Peyer's patch (tissue), 4 donors: ENCODE data around the gene CARMIL1. TPM values are rescaled to one million over a fixed set of nuclear protein-coding genes. Genes with fewer than 3 reads are reported as not detected.

Source experiments
- DNase-seq, 3 donors: peaks; one replicate each; pipeline ENCODE4 v3.0.0-alpha.2; 2017 to 2019
- H3K27ac ChIP-seq, 4 donors: fragments of 200-600 bp; sonication (generic); one replicate each; pipeline ENCODE4 v1.5.1; 2016 to 2019
- H3K27me3 ChIP-seq, 2 donors: fragments of 200-600 bp; sonication (generic); one replicate each; pipeline ENCODE4 v1.5.1; 2019
- H3K36me3 ChIP-seq, 3 donors: fragments of 200-600 bp; sonication (generic); one replicate each; pipeline ENCODE4 v1.5.1; 2016 to 2019
- H3K4me1 ChIP-seq, 4 donors: fragments of 200-600 bp; sonication (generic); one replicate each; pipeline ENCODE4 v1.5.1; 2016 to 2019
- H3K4me3 ChIP-seq, 4 donors: fragments of 200-600 bp; sonication (generic); 1 replicate in 3 of 4; 2 replicates in 1 of 4; pipeline ENCODE4 v1.5.1; 2016 to 2019; ENCODE audit warnings: mild to moderate bottlenecking in 1 of 4
- H3K9me3 ChIP-seq, 4 donors: fragments of 200-600 bp; sonication (generic); one replicate each; pipeline ENCODE4 v1.5.1; 2016 to 2019; ENCODE audit warnings: mild to moderate bottlenecking in 1 of 4
- POLR2A ChIP-seq, 2 donors: fragments of 450-650 bp; IDR thresholded peaks; one replicate each; pipeline ENCODE4 v1.5.1; 2017; ENCODE audit warnings: antibody characterized with exemption in 2 of 2, mild to moderate bottlenecking in 2 of 2, moderate library complexity in 2 of 2
- total RNA-seq, 4 donors: library from RNA; depleted of rRNA; stranded (reverse); fragments of >200 nt; gene quantifications; one replicate each; pipeline ENCODE4 v1.1.0, GENCODE V29; 2016
- TF ChIP-seq, protein P1 (sequence below), 6 experiments: fragments of 450-650 bp in 4 of 6; fragments of 200-600 bp in 2 of 6; sonication (generic) in 1 of 6; IDR thresholded peaks; one replicate each; pipeline ENCODE4 v1.5.1; 2017 to 2019; ENCODE audit warnings: antibody characterized with exemption in 6 of 6, mild to moderate bottlenecking in 3 of 6, moderate library complexity in 1 of 6

CARMIL1 gene
- total RNA-seq, 4 donors from 2014 or later, result 75.1 to 107 (median 85.7) TPM

DNA sequence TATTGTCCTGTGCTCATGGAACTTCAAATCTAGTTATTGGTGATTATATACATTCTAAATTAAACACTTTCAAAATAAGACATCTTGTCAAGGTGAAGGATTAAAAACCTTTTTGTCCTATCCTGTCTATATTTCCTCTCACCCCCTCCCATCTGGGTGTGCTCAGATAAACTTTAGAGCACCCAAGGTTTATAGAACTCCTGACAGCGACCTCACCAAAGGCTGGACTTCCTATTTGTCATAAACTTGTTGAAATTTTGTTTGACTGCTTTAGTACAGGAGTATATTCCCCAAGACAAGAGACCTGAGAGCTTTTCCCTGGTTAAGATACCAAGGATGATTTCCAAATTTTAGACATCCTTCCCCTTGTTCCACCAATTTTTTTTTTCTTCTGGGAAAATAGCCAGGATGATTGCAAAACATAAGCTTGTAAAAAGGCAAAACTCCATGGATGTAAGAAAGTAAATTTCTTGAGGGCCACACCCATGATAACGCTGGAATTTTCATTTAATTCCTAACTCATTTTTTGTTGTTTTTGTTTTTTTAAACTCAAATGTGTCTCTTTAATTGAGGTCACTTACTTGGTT is 33.0 kb downstream of the CARMIL1 start:
- TF ChIP-seq, protein P1, sequence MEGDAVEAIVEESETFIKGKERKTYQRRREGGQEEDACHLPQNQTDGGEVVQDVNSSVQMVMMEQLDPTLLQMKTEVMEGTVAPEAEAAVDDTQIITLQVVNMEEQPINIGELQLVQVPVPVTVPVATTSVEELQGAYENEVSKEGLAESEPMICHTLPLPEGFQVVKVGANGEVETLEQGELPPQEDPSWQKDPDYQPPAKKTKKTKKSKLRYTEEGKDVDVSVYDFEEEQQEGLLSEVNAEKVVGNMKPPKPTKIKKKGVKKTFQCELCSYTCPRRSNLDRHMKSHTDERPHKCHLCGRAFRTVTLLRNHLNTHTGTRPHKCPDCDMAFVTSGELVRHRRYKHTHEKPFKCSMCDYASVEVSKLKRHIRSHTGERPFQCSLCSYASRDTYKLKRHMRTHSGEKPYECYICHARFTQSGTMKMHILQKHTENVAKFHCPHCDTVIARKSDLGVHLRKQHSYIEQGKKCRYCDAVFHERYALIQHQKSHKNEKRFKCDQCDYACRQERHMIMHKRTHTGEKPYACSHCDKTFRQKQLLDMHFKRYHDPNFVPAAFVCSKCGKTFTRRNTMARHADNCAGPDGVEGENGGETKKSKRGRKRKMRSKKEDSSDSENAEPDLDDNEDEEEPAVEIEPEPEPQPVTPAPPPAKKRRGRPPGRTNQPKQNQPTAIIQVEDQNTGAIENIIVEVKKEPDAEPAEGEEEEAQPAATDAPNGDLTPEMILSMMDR (IDR thresholded peaks at IDR 0.05), result no peak
- no peak for TF ChIP-seq POLR2A (IDR thresholded peaks at IDR 0.05)
- Histone ChIP-seq H3K4me1 (peaks cover 0 to 20% (median 4%) of the 10 kb centered on the region in 4 donors), H3K4me3 (no peak overlapping the region), H3K27ac (peak overlapping the region in 2 of 4 donors; percentile 6 to 26), H3K36me3 (no peaks in the 10 kb centered on the region), H3K9me3 (no peaks in the 10 kb centered on the region), H3K27me3 (no peaks in the 10 kb centered on the region)
- DNase-seq, result no peak

DNA sequence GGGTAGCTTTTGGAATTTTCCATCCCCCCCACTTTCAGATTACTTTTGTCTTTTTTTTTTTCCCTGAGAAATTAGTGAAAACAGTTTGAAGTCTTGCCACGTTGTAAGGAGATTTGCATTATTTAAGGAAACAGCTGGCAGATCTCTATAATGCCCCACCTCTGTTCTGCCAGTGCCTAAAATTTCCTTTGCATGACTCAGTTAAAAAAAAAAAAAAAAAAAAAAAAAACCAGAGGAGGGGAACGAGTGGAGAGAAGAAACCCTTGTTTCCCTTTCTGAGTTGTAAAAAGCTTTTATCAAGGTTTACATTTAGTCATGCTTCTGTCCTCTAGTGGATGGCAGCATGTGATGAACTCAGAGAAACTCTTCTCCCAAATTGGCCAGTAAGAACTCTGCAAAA is 33.5 kb downstream of the CARMIL1 start:
- Histone ChIP-seq H3K27me3 (no peaks in the 10 kb centered on the region), H3K4me3 (no peak overlapping the region), H3K27ac (peak overlapping the region in 1 of 4 donors; percentile 6), H3K36me3 (no peaks in the 10 kb centered on the region), H3K4me1 (peaks cover 0 to 15% (median 4%) of the 10 kb centered on the region in 4 donors), H3K9me3 (no peaks in the 10 kb centered on the region)
- TF ChIP-seq, protein P1 (IDR thresholded peaks at IDR 0.05), result peak in 1 of 6 experiments; percentile 3
- TF ChIP-seq POLR2A (IDR thresholded peaks at IDR 0.05), result no peak
- no peak for DNase-seq

DNA sequence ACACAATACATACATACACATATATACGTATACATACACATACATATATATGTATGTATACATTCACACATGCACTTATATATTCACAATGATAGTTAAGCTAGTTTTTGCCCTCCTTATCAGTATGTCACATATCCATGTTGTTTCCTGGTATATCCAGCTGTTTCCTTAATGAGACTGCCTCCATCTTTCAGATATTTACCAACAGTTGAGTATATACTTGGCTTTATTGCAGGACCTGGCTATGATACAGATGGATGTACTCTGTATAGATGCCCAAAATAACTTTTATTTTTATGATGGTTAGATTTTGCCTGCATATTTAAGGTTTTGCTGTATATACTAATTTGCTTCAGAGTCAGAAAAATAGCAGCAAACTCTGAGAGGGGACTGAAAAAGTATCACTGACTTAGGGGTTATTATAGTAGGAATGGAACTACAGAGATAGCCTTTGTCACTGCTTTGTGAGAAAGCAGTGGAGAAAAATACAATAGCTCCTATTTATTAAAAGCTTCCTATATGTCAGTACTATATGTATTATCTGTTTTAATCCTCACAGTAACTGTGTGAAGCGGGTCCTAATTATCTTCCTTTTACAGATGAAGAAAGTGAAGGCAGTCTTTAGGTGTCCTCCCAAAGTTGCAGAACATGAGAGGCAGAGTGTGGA is 35.5 kb downstream of the CARMIL1 start:
- Histone ChIP-seq H3K36me3 (no peaks in the 10 kb centered on the region), H3K4me3 (no peak overlapping the region), H3K9me3 (no peaks in the 10 kb centered on the region), H3K27ac (no peak overlapping the region), H3K27me3 (no peaks in the 10 kb centered on the region), H3K4me1 (peaks cover 0 to 12% (median 4%) of the 10 kb centered on the region in 4 donors)
- no peak for TF ChIP-seq POLR2A (IDR thresholded peaks at IDR 0.05)
- TF ChIP-seq, protein P1 (IDR thresholded peaks at IDR 0.05), result no peak
- no peak for DNase-seq

DNA sequence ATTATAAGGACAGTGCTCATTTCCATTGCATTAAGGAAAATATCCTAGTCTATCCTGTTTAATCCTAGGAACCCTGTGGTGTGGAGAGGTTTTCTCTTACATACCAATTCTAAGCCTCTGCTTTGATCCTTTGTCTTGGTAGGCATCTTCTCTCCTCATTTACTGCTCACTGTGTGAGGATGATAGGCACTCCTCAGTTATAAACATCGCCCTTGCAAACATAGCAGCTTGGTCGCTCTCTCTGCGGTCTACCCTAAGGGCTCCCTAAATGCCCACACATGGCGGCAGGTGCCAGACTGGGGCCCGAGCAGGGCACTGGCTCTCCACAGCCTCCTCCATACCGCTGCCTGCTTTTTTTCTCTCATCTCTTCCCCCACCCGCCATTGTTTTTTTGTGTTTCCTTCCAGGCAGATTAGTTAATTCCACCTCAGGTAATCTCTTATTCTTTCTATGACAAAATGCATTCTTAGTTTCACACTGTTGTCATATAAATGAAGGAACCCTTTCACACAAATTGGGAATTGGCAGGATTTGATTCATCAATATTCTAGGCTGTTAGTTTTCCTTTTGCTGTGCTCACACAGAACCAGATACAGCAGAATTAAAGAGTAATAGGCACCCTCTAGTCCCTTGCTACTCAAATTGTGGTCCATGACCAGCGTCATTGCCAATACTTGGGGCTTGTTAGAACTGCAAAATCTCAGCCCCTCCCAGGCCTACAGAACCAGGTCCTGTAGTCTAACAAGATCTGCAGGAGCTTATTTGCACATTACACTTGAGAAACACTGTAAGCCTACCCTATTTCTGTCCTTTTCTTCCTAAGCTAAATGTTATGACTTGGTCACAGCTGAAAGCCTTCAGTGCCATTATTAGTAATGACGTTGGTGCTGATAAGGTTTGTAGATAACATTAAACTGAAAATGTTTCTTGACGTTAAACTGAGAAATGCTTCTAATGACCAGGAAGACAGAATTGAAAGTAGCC is 36.3 kb downstream of the CARMIL1 start:
- H3K4me1 ChIP-seq, result peaks cover 0 to 12% (median 4%) of the 10 kb centered on the region in 4 donors
- H3K27me3 ChIP-seq, result no peaks in the 10 kb centered on the region
- no peak overlapping the region for H3K27ac ChIP-seq
- no peak for DNase-seq
- no peaks in the 10 kb centered on the region for H3K36me3 ChIP-seq
- TF ChIP-seq, protein P1 (IDR thresholded peaks at IDR 0.05), result no peak
- no peak for TF ChIP-seq POLR2A (IDR thresholded peaks at IDR 0.05)
- H3K4me3 ChIP-seq, result no peak overlapping the region
- no peaks in the 10 kb centered on the region for H3K9me3 ChIP-seq

DNA sequence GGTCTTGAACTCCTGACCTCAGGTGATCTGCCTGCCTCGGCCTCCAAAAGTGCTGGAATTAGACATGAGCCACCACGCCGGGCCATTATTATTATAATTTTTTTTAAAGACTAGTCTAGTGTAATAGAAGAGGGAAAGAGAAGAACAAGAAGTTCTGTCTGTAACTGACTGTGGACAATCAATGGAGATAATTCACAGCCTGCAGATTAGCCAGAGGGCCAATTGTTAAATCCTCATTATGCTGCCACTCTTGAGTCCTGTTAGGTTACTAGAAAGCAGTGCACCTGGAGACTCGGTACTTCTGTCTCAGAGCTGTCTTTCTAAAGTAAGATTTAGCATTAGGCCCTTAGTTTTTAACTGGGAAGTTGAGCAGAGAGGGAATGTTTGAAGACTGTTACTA is 37.5 kb downstream of the CARMIL1 start:
- no peaks in the 10 kb centered on the region for H3K9me3 ChIP-seq
- no peak for TF ChIP-seq POLR2A (IDR thresholded peaks at IDR 0.05)
- TF ChIP-seq, protein P1 (IDR thresholded peaks at IDR 0.05), result no peak
- no peak overlapping the region for H3K4me3 ChIP-seq
- no peaks in the 10 kb centered on the region for H3K27me3 ChIP-seq
- no peaks in the 10 kb centered on the region for H3K36me3 ChIP-seq
- no peak for DNase-seq
- no peak overlapping the region for H3K27ac ChIP-seq
- H3K4me1 ChIP-seq, result peaks cover 0 to 4% (median under 1%) of the 10 kb centered on the region in 4 donors
